Endothelial cell of umbilical vein (primary cell): ENCODE results near the gene ARID5A.

ENCODE experiments used
- CTCF ChIP-seq, 2 donors: IDR thresholded peaks; 1 replicate in 1 of 2; 2 replicates in 1 of 2; pipeline ENCODE4 v1.5.1; 2011; ENCODE audit warnings: low read length in 2 of 2, mild to moderate bottlenecking in 2 of 2, moderate library complexity in 2 of 2, control low read depth in 1 of 2, inconsistent platforms in 1 of 2, low read depth in 1 of 2; ENCODE audit not compliant: insufficient read depth in 1 of 2; ENCODE audit errors: extremely low read depth in 1 of 2
- EZH2 ChIP-seq: IDR thresholded peaks from 2 replicates; pipeline ENCODE4 v1.6.1; 2012; ENCODE audit warnings: borderline replicate concordance, low read depth, mild to moderate bottlenecking, moderate library complexity, low read length, inconsistent platforms; ENCODE audit not compliant: severe bottlenecking
- MYC ChIP-seq: IDR thresholded peaks from one replicate; pipeline ENCODE4 v1.6.1; 2011; ENCODE audit warnings: mild to moderate bottlenecking, low read depth, low read length
- POLR2A ChIP-seq: IDR thresholded peaks from 2 replicates; pipeline ENCODE4 v1.6.1; 2012; ENCODE audit warnings: low read depth, mild to moderate bottlenecking, control low read depth, low read length
- POLR2AphosphoS5 ChIP-seq: IDR thresholded peaks from 2 replicates; pipeline ENCODE4 v1.6.1; 2012; ENCODE audit warnings: low read depth, mild to moderate bottlenecking, control low read depth, low read length, moderate library complexity; ENCODE audit not compliant: insufficient read depth

GRCh38 chr2:96527286-96528005 is 9.1 kb upstream of the ARID5A start:
- TF ChIP-seq CTCF (IDR thresholded peaks at IDR 0.05; ENCODE audit: extremely low read depth in 1 of 2, insufficient read depth in 1 of 2, low read depth in 1 of 2, low read length in 2 of 2) (peak; percentile 12 to 64), MYC (no peak), POLR2AphosphoS5 (no peak), EZH2 (no peak), POLR2A (no peak)
